Epithelial cell of esophagus (primary cell): ENCODE data around the gene NID1.
A peak's percentile ranks its signal among the peaks of the same experiment; 100 is the strongest.

Experiments
- DNase-seq: peaks from one replicate; pipeline ENCODE4 v3.0.0; 2010; ENCODE audit warnings: low read depth
- H3K4me3 ChIP-seq: 2 replicates; pipeline ENCODE4 v1.5.1; 2011; ENCODE audit warnings: mild to moderate bottlenecking, low read length, control low read depth
- CTCF ChIP-seq: IDR thresholded peaks from 2 replicates; pipeline ENCODE4 v1.5.1; 2011; ENCODE audit warnings: low read depth, mild to moderate bottlenecking, low read length, control low read depth, inconsistent platforms; ENCODE audit not compliant: insufficient read depth; ENCODE audit errors: missing control alignments

Gene NID1

GRCh38 chr1:235941876-235942624 lies 122.8 kb downstream of the NID1 start:
- no peak overlapping the region for H3K4me3 ChIP-seq
- no peak for TF ChIP-seq CTCF

GRCh38 chr1:235940285-235940684 lies 124.6 kb downstream of the NID1 start:
- no peak overlapping the region for H3K4me3 ChIP-seq
- no peak for TF ChIP-seq CTCF
- DNase-seq = no peak

More at GRCh38 chr1:235941876-235942624, 122.8 kb downstream of the NID1 start:
- DNase-seq = no peak

- H3K4me3 ChIP-seq = no peak overlapping the region
Measured at GRCh38 chr1:235939480-235939775, 125.5 kb downstream of the NID1 start.

GRCh38 chr1:235938709-235939479 lies 126.0 kb downstream of the NID1 start:
- DNase-seq = no peak
- H3K4me3 ChIP-seq = no peak overlapping the region
- TF ChIP-seq CTCF = no peak

More at GRCh38 chr1:235939480-235939775, 125.5 kb downstream of the NID1 start:
- no peak for TF ChIP-seq CTCF
- peak; percentile 33 for DNase-seq

GRCh38 chr1:235937123-235937522 lies 127.8 kb downstream of the NID1 start:
- no peak overlapping the region for H3K4me3 ChIP-seq
- TF ChIP-seq CTCF = no peak
- DNase-seq = no peak

GRCh38 chr1:235935235-235936225 lies 129.4 kb downstream of the NID1 start:
- no peak overlapping the region for H3K4me3 ChIP-seq
- DNase-seq = peak; percentile 51
- TF ChIP-seq CTCF = no peak
